H1 (cell line): ENCODE results near the gene PHF14. TPM values are rescaled to one million over a fixed set of nuclear protein-coding genes. Genes with fewer than 3 reads are reported as not detected.

Experiments used
- CTCF ChIA-PET: fragments of 300-600 bp; sonication (Branson Sonifier 250); formaldehyde crosslinking; loops from one replicate; lab custom pipeline; 2021; ENCODE audit not compliant: partially characterized antibody; lab: Charles Lee
- POLR2A ChIA-PET: fragments of 300-600 bp; sonication (Branson Sonifier 250); formaldehyde crosslinking; loops from one replicate; lab custom pipeline; 2021; ENCODE audit warnings: inconsistent platforms; ENCODE audit not compliant: partially characterized antibody; lab: Charles Lee
- DNase-seq, 2 experiments: peaks; one replicate each; pipeline versions ENCODE4 v3.0.0 to v3.0.0-alpha.2; 2010 to 2022; ENCODE audit warnings: low spot score in 2 of 2, low read depth in 1 of 2, mixed read lengths in 1 of 2
- FAIRE-seq: peaks from 2 replicates; lab custom pipeline; 2011; peaks lifted over from hg19 to GRCh38; lab: Jason Lieb, UNC
- H2AFZ ChIP-seq: 2 replicates; pipeline ENCODE4 v1.8.1; 2012; ENCODE audit warnings: low read length, inconsistent platforms
- H2AK5ac ChIP-seq: 2 replicates; pipeline ENCODE4 v1.6.1; 2013; ENCODE audit warnings: low read depth, low read length
- H2BK120ac ChIP-seq: replicated peaks from 2 replicates; pipeline ENCODE3; 2013; ENCODE audit warnings: low read depth, low read length, inconsistent platforms
- H2BK12ac ChIP-seq: 2 replicates; pipeline ENCODE4 v1.6.1; 2013; ENCODE audit warnings: low read depth, low read length
- H2BK15ac ChIP-seq: 2 replicates; pipeline ENCODE4 v1.6.1; 2013; ENCODE audit warnings: low read length
- H2BK20ac ChIP-seq: 2 replicates; pipeline ENCODE4 v1.6.1; 2013; ENCODE audit warnings: low read length
- H2BK5ac ChIP-seq: 2 replicates; pipeline ENCODE4 v1.6.1; 2013; ENCODE audit warnings: low read depth, low read length
- H3K14ac ChIP-seq: 2 replicates; pipeline ENCODE4 v1.6.1; 2013; ENCODE audit warnings: inconsistent platforms; ENCODE audit not compliant: insufficient read length
- H3K18ac ChIP-seq: 2 replicates; pipeline ENCODE4 v1.6.1; 2013; ENCODE audit warnings: low read length; ENCODE audit errors: extremely low read depth
- H3K23ac ChIP-seq: 2 replicates; pipeline ENCODE4 v1.6.1; 2013; ENCODE audit warnings: inconsistent platforms; ENCODE audit not compliant: insufficient read length
- H3K23me2 ChIP-seq: 2 replicates; pipeline ENCODE4 v1.6.1; 2013; ENCODE audit warnings: low read depth, low read length
- H3K27ac ChIP-seq: 2 replicates; pipeline ENCODE4 v1.6.1; 2011; ENCODE audit warnings: low read depth, low read length, inconsistent platforms
- H3K27me3 ChIP-seq, 4 experiments: replicated peaks in 1 of 4; 1 replicate in 1 of 4; 2 replicates in 3 of 4; pipeline versions ENCODE4 v1.6.1 to v1.8.1; 2011 to 2013; ENCODE audit warnings: low read length in 3 of 4, mild to moderate bottlenecking in 3 of 4, inconsistent platforms in 2 of 4, mixed read lengths in 2 of 4, moderate library complexity in 1 of 4; ENCODE audit not compliant: control insufficient read depth in 3 of 4, insufficient read depth in 3 of 4; ENCODE audit errors: extremely low read depth in 1 of 4
- H3K36me3 ChIP-seq, 4 experiments: 2 replicates each; pipeline versions ENCODE4 v1.6.1 to v1.8.1; 2011 to 2013; ENCODE audit warnings: mild to moderate bottlenecking in 4 of 4, low read length in 3 of 4, moderate library complexity in 2 of 4, control low read depth in 1 of 4, inconsistent platforms in 1 of 4; ENCODE audit not compliant: insufficient read depth in 4 of 4, control insufficient read depth in 2 of 4
- H3K4ac ChIP-seq: replicated peaks from 2 replicates; pipeline ENCODE3; 2013; ENCODE audit warnings: low read length, low read depth, mixed read lengths, inconsistent platforms; ENCODE audit not compliant: insufficient read length
- H3K4me1 ChIP-seq, 4 experiments: replicated peaks in 1 of 4; 1 replicate in 1 of 4; 2 replicates in 3 of 4; pipeline versions ENCODE4 v1.6.1 to v1.8.1; 2011 to 2013; ENCODE audit warnings: low read length in 3 of 4, inconsistent platforms in 2 of 4, mixed read lengths in 1 of 4; ENCODE audit not compliant: insufficient read depth in 4 of 4, control insufficient read depth in 3 of 4
- H3K4me2 ChIP-seq, 2 experiments: 2 replicates each; pipeline versions ENCODE4 v1.6.1 to v1.8.1; 2011 to 2013; ENCODE audit warnings: low read depth in 2 of 2, low read length in 2 of 2, control low read depth in 1 of 2, inconsistent platforms in 1 of 2, mild to moderate bottlenecking in 1 of 2; ENCODE audit not compliant: insufficient read depth in 1 of 2
- H3K4me3 ChIP-seq, 4 experiments: fragments of 200-600, 300-600 bp in 1 of 4; sonication (generic), shearing (Covaris generic), sonication (Bioruptor Twin) in 1 of 4; 2 replicates each; pipeline versions ENCODE4 v1.5.1 to v1.8.1; 2011 to 2016; ENCODE audit warnings: low read length in 4 of 4, low read depth in 3 of 4, control low read depth in 2 of 4, inconsistent platforms in 2 of 4, mild to moderate bottlenecking in 2 of 4, mixed read lengths in 1 of 4, moderate library complexity in 1 of 4; ENCODE audit not compliant: insufficient read depth in 2 of 4; ENCODE audit errors: extremely low read depth in 1 of 4
- H3K56ac ChIP-seq: replicated peaks from 2 replicates; pipeline ENCODE3; 2013; ENCODE audit warnings: low read depth, mild to moderate bottlenecking, mixed read lengths, low read length, inconsistent platforms; ENCODE audit not compliant: insufficient read length
- H3K79me1 ChIP-seq: 2 replicates; pipeline ENCODE4 v1.6.1; 2013; ENCODE audit warnings: low read depth, low read length, control low read depth
- H3K79me2 ChIP-seq, 2 experiments: 2 replicates each; pipeline versions ENCODE4 v1.6.1 to v1.8.1; 2012 to 2013; ENCODE audit warnings: low read length in 2 of 2, mild to moderate bottlenecking in 2 of 2, inconsistent platforms in 1 of 2; ENCODE audit not compliant: insufficient read depth in 2 of 2, control insufficient read depth in 1 of 2
- H3K9ac ChIP-seq, 4 experiments: replicated peaks in 1 of 4; 1 replicate in 1 of 4; 2 replicates in 3 of 4; pipeline versions ENCODE4 v1.6.1 to v1.8.1; 2011 to 2013; ENCODE audit warnings: low read depth in 3 of 4, low read length in 3 of 4, control low read depth in 2 of 4, mild to moderate bottlenecking in 2 of 4, moderate library complexity in 2 of 4, inconsistent platforms in 1 of 4; ENCODE audit errors: extremely low read depth in 1 of 4
- H3K9me3 ChIP-seq, 2 experiments: 2 replicates each; pipeline versions ENCODE4 v1.6.1 to v1.8.1; 2012 to 2013; ENCODE audit warnings: mild to moderate bottlenecking in 2 of 2, moderate library complexity in 2 of 2, control low read depth in 1 of 2, inconsistent platforms in 1 of 2, low read depth in 1 of 2, low read length in 1 of 2, mixed read lengths in 1 of 2; ENCODE audit not compliant: insufficient read depth in 2 of 2
- H4K20me1 ChIP-seq, 2 experiments: replicated peaks in 1 of 2; 2 replicates each; pipeline versions ENCODE3 to v1.8.1; 2011 to 2013; ENCODE audit warnings: inconsistent platforms in 2 of 2, low read length in 2 of 2, mild to moderate bottlenecking in 1 of 2; ENCODE audit not compliant: insufficient read depth in 2 of 2, control insufficient read depth in 1 of 2
- H4K5ac ChIP-seq: 2 replicates; pipeline ENCODE4 v1.6.1; 2013; ENCODE audit warnings: low read length, low read depth, mixed read lengths, inconsistent platforms; ENCODE audit not compliant: insufficient read length
- H4K8ac ChIP-seq: 2 replicates; pipeline ENCODE4 v1.8.0; 2013; ENCODE audit warnings: mild to moderate bottlenecking, moderate library complexity, low read length, inconsistent platforms; ENCODE audit not compliant: insufficient read depth; ENCODE audit errors: extremely low read depth
- H4K91ac ChIP-seq: replicated peaks from 2 replicates; pipeline ENCODE3; 2013; ENCODE audit warnings: low read length, mixed read lengths, inconsistent platforms; ENCODE audit not compliant: insufficient read length
- ATF2 ChIP-seq: IDR thresholded peaks from 2 replicates; pipeline ENCODE4 v1.6.1; 2012; ENCODE audit warnings: low read length, inconsistent platforms
- E2F6 ChIP-seq: IDR thresholded peaks from 2 replicates; pipeline ENCODE4 v1.6.1; 2012; ENCODE audit warnings: inconsistent platforms
- JUND ChIP-seq: IDR thresholded peaks from 2 replicates; pipeline ENCODE4 v1.6.1; 2011; ENCODE audit warnings: mild to moderate bottlenecking, improper control_type of control experiment, low read length
- MAFK ChIP-seq: IDR thresholded peaks from 2 replicates; pipeline ENCODE4 v1.6.1; 2012; ENCODE audit warnings: low read depth, mild to moderate bottlenecking, improper control_type of control experiment, low read length
- POLR2AphosphoS5 ChIP-seq: IDR thresholded peaks from 2 replicates; pipeline ENCODE4 v1.6.1; 2011; ENCODE audit warnings: low read depth, low read length
- SP1 ChIP-seq: IDR thresholded peaks from 2 replicates; pipeline ENCODE4 v1.6.1; 2011; ENCODE audit warnings: low read depth, low read length
- SUZ12 ChIP-seq: fragments of 200-600 bp; sonication (generic); IDR thresholded peaks from 2 replicates; pipeline ENCODE4 v1.6.1; 2012; ENCODE audit warnings: mild to moderate bottlenecking, inconsistent platforms, low read length, moderate library complexity, mixed read lengths
- TAF1 ChIP-seq: IDR thresholded peaks from 2 replicates; pipeline ENCODE4 v1.6.1; 2011; ENCODE audit warnings: mild to moderate bottlenecking, low read depth, low read length
- TCF12 ChIP-seq: IDR thresholded peaks from 2 replicates; pipeline ENCODE4 v1.6.1; 2011; ENCODE audit warnings: low read depth, mild to moderate bottlenecking, low read length
- WGBS, 2 experiments: shearing (Covaris generic) in 1 of 2; methylation state at CpG; one replicate each; pipeline versions ENCODE4 v1.1.6 to v1.1.7; 2013 to 2015; ENCODE audit warnings: low lambda C conversion rate in 2 of 2, mixed read lengths in 2 of 2, inconsistent platforms in 1 of 2, low coverage in 1 of 2, missing lambda C conversion rate in 1 of 2; ENCODE audit not compliant: insufficient replicate concordance in 2 of 2, insufficient coverage in 1 of 2, insufficient read length in 1 of 2; ENCODE audit errors: extremely low coverage in 1 of 2, missing lambda C conversion rate in 1 of 2; 5-methylcytosine and 5-hydroxymethylcytosine counted together
- polyA plus RNA-seq, 7 experiments: library from polyadenylated mRNA; depleted of rRNA in 3 of 7; stranded (reverse) in 5 of 7; unstranded in 2 of 7; fragments of >200 nt in 5 of 7; fragments of 200-250 nt in 2 of 7; gene quantifications; 1 replicate in 5 of 7; 2 replicates in 1 of 7; 4 replicates in 1 of 7; pipeline versions ENCODE4 v1.2.1 to v1.2.3, GENCODE V29; 2011 to 2013; ENCODE audit warnings: missing spikeins in 2 of 7, mixed read lengths in 2 of 7
- total RNA-seq: library from RNA; stranded (reverse); fragmentation: NEBNext Ultra II Directional; extraction: Animal tissue kit (Norgen Biotek cat#: 25700); gene quantifications from 2 replicates; pipeline ENCODE4 v1.2.1, GENCODE V29; 2021

The PHF14 gene
- total and polyA plus RNA-seq, 2 of the 8 experiments (the other 6 are each of a cell fraction or from before 2014, with no cell fraction given): 17.9 to 70.6 TPM

GRCh38 chr7:11060893-11061292 is 87.2 kb downstream of the PHF14 start:
- Histone ChIP-seq H2BK5ac (no peak overlapping the region), H3K9ac (no peak overlapping the region), H3K4me2 (no peak overlapping the region), H3K23ac (no peak overlapping the region), H3K56ac (no peak overlapping the region), H4K20me1 (peaks cover 0 to 4% of the 10 kb centered on the region in 2 experiments), H3K14ac (no peak overlapping the region), H3K23me2 (no peaks in the 10 kb centered on the region), H2BK20ac (no peak overlapping the region), H2BK12ac (no peak overlapping the region), H2BK15ac (no peak overlapping the region), H4K91ac (no peak overlapping the region), H3K4me3 (no peak overlapping the region), H3K18ac (no peak overlapping the region), H2AFZ (no peak overlapping the region), H3K27me3 (no peaks in the 10 kb centered on the region), H2AK5ac (no peak overlapping the region), H3K79me1 (no peaks in the 10 kb centered on the region), H4K5ac (no peak overlapping the region), H3K9me3 (no peaks in the 10 kb centered on the region), H3K27ac (no peak overlapping the region), H3K79me2 (no peaks in the 10 kb centered on the region), H4K8ac (no peak overlapping the region), H2BK120ac (no peak overlapping the region), H3K36me3 (peaks cover 0 to 14% (median 0%) of the 10 kb centered on the region in 4 experiments; a peak in 1 of 8 replicates), H3K4me1 (peaks cover 0 to 6% (median 0%) of the 10 kb centered on the region in 4 experiments; a peak in 2 of 7 replicates), H3K4ac (no peak overlapping the region)
- WGBS, 2 experiments: 45% methylated on average over 2 of the region's 2 CpGs; no CpG with 5 or more reads in 1 of the 2 experiments
- TF ChIP-seq JUND (no peak), ATF2 (no peak), SP1 (no peak), TCF12 (no peak), TAF1 (no peak), SUZ12 (no peak), POLR2AphosphoS5 (no peak), E2F6 (no peak), MAFK (no peak)
- DNase-seq: no peak
- FAIRE-seq: no peak
- ChIA-PET POLR2A (interaction anchor here (2.4 kb wide), 1 partner anchor 22 kb away, joined by 6 read pairs; no protein-coding TSS in a partner anchor), CTCF (no interaction called here)
